GM19238 (cell line): Measurements from ENCODE around the gene BST2.

Experiments
- DNase-seq: peaks from one replicate; pipeline ENCODE4 v3.0.0; 2011; ENCODE audit warnings: low spot score; ENCODE audit not compliant: insufficient read length

BST2 gene

GRCh38 chr19:17419621-17420474, 14.4 kb upstream of the BST2 start, which contains the start of gene MVB12A:
Gene MVB12A, plus strand, starts transcription at chr19:17420047. Its CDS starts 89 bp downstream, at chr19:17420136.
- DNase-seq: peak; percentile 98

GRCh38 chr19:17419154-17419620, 13.8 kb upstream of the BST2 start:
- DNase-seq: no peak

- DNase-seq: no peak
Measured at GRCh38 chr19:17418710-17419109, 13.3 kb upstream of the BST2 start.

GRCh38 chr19:17415121-17415520, 9.7 kb upstream of the BST2 start:
- DNase-seq: no peak

GRCh38 chr19:17414097-17414496, 8.7 kb upstream of the BST2 start:
- DNase-seq: no peak

- no peak for DNase-seq
Measured at GRCh38 chr19:17411801-17412200, 6.4 kb upstream of the BST2 start.

- no peak for DNase-seq
Measured at GRCh38 chr19:17409990-17410389, 4.6 kb upstream of the BST2 start.

- no peak for DNase-seq
Measured at GRCh38 chr19:17406887-17407196, 1.4 kb upstream of the BST2 start.

- peak; percentile 70 for DNase-seq
Measured at GRCh38 chr19:17406046-17406886, 836 bp upstream of the BST2 start.

- no peak for DNase-seq
Measured at GRCh38 chr19:17404621-17405249, 695 bp downstream of the BST2 start.

GRCh38 chr19:17404015-17404414, 1.4 kb downstream of the BST2 start:
- DNase-seq: no peak

GRCh38 chr19:17402982-17403855, 2.2 kb downstream of the BST2 start:
- DNase-seq: peak; percentile 62

GRCh38 chr19:17401628-17402027, 3.8 kb downstream of the BST2 start:
- DNase-seq: no peak

GRCh38 chr19:17398902-17399527, 6.4 kb downstream of the BST2 start:
- no peak for DNase-seq

GRCh38 chr19:17394891-17395415, 10.5 kb downstream of the BST2 start:
- no peak for DNase-seq

- no peak for DNase-seq
Measured at GRCh38 chr19:17393914-17394313, 11.5 kb downstream of the BST2 start, which contains the start of gene CCDC194. Gene CCDC194, minus strand, starts transcription at chr19:17394196. Its CDS starts 38 bp downstream, at chr19:17394158.

GRCh38 chr19:17393002-17393401, 12.4 kb downstream of the BST2 start:
- no peak for DNase-seq

- DNase-seq: no peak
Measured at GRCh38 chr19:17391371-17392151, 13.9 kb downstream of the BST2 start.

GRCh38 chr19:17390665-17391370, 14.6 kb downstream of the BST2 start:
- peak; percentile 94 for DNase-seq
